Upper lobe of left lung (tissue), 6 donors: ENCODE measurements around the gene PDK1. TPM values are rescaled to one million over a fixed set of nuclear protein-coding genes. Genes with fewer than 3 reads are reported as not detected.

Experiments
- ATAC-seq, 2 donors: fragments of 200-7000 bp; cut with Tn5 transposase; one replicate each; pipeline ENCODE4 v1.9.1; 2022; ENCODE audit warnings: mild to moderate bottlenecking in 2 of 2, moderate library complexity in 2 of 2; ENCODE audit not compliant: low FRiP score in 2 of 2
- DNase-seq, 2 donors: peaks; one replicate each; pipeline ENCODE4 v3.0.0-alpha.2; 2019 to 2020
- H3K27ac ChIP-seq, 4 donors: fragments of 200-600 bp; sonication (generic); one replicate each; pipeline ENCODE4 v1.5.1; 2016 to 2019
- H3K27me3 ChIP-seq, 4 donors: fragments of 200-600 bp; sonication (generic); one replicate each; pipeline ENCODE4 v1.5.1; 2017 to 2019
- H3K36me3 ChIP-seq, 4 donors: fragments of 200-600 bp; sonication (generic); one replicate each; pipeline ENCODE4 v1.5.1; 2016 to 2019
- H3K4me1 ChIP-seq, 4 donors: fragments of 200-600 bp; sonication (generic); one replicate each; pipeline ENCODE4 v1.5.1; 2018 to 2019
- H3K4me3 ChIP-seq, 4 donors: fragments of 200-600 bp; sonication (generic); one replicate each; pipeline ENCODE4 v1.5.1; 2017 to 2019; ENCODE audit warnings: mild to moderate bottlenecking in 2 of 4, moderate library complexity in 1 of 4
- H3K9me3 ChIP-seq, 4 donors: fragments of 200-600 bp; sonication (generic); one replicate each; pipeline ENCODE4 v1.5.1; 2018 to 2019
- CTCF ChIP-seq, 6 experiments: fragments of 450-650 bp in 4 of 6; fragments of 200-600 bp in 2 of 6; sonication (generic) in 2 of 6; IDR thresholded peaks; one replicate each; pipeline ENCODE4 v1.5.1; 2016 to 2019; ENCODE audit warnings: antibody characterized with exemption in 6 of 6
- EP300 ChIP-seq, 4 donors: sonication (generic); formaldehyde crosslinking; IDR thresholded peaks; one replicate each; pipeline ENCODE4 v1.5.1; 2017; ENCODE audit warnings: antibody characterized with exemption in 4 of 4, control low read depth in 2 of 4
- POLR2A ChIP-seq, 4 donors: fragments of 450-650 bp; IDR thresholded peaks; one replicate each; pipeline ENCODE4 v1.5.1; 2016 to 2017; ENCODE audit warnings: antibody characterized with exemption in 4 of 4, mild to moderate bottlenecking in 2 of 4
- POLR2AphosphoS5 ChIP-seq, 2 donors: sonication (generic); formaldehyde crosslinking; IDR thresholded peaks; one replicate each; pipeline ENCODE4 v1.5.1; 2017; ENCODE audit warnings: antibody characterized with exemption in 2 of 2
- WGBS, 2 donors: methylation state at CpG; one replicate each; pipeline ENCODE4 v1.1.5; 2017 to 2018; 5-methylcytosine and 5-hydroxymethylcytosine counted together
- small RNA-seq, 4 donors: library from RNA; depleted of rRNA; stranded (forward); fragments of <200 nt; gene quantifications; one replicate each; pipeline ENCODE3, GENCODE V24; 2016
- total RNA-seq, 6 donors: library from RNA; depleted of rRNA in 4 of 6; stranded (reverse); fragments of >200 nt in 4 of 6; gene quantifications; one replicate each; pipeline versions ENCODE4 v1.1.0 to v1.2.1, GENCODE V29; 2016 to 2021
- donor health status: DM: no; HTN: no; CAD: no; lungs with moderate emphysema.
- donor health status: DM: no; HTN: yes; CAD: no; lungs with severe emphysema.

PDK1 gene
- total RNA-seq, 6 donors from 2014 or later, result 5.6 to 40.9 (median 13.8) TPM

- no peak overlapping the region for H3K4me3 ChIP-seq
- H3K4me1 ChIP-seq, result no peaks in the 10 kb centered on the region
- DNase-seq (no peak), ATAC-seq (no peak)
- TF ChIP-seq POLR2AphosphoS5 (IDR thresholded peaks at IDR 0.05) (no peak), CTCF (IDR thresholded peaks at IDR 0.05) (no peak), EP300 (IDR thresholded peaks at IDR 0.05) (no peak), POLR2A (IDR thresholded peaks at IDR 0.05) (no peak)
- no peaks in the 10 kb centered on the region for H3K27me3 ChIP-seq
- 75 to 84% methylated on average over 8 of the region's 8 CpGs for WGBS, 2 donors
- H3K36me3 ChIP-seq, result no peaks in the 10 kb centered on the region
- peaks cover 0 to 11% (median 3%) of the 10 kb centered on the region in 4 donors for H3K9me3 ChIP-seq
- no peak overlapping the region for H3K27ac ChIP-seq
These were observed 99.4 kb downstream of the PDK1 start for GRCh38 chr2:172655091-172655837.

- TF ChIP-seq POLR2A (IDR thresholded peaks at IDR 0.05), result no peak
- TF ChIP-seq POLR2AphosphoS5 (IDR thresholded peaks at IDR 0.05), result no peak
- no peak for TF ChIP-seq CTCF (IDR thresholded peaks at IDR 0.05)
- TF ChIP-seq EP300 (IDR thresholded peaks at IDR 0.05), result no peak
- Histone ChIP-seq H3K27ac (no peak overlapping the region), H3K36me3 (no peaks in the 10 kb centered on the region), H3K4me1 (no peaks in the 10 kb centered on the region), H3K9me3 (peaks cover 0 to 11% (median 3%) of the 10 kb centered on the region in 4 donors), H3K27me3 (no peaks in the 10 kb centered on the region), H3K4me3 (no peak overlapping the region)
- DNase-seq (no peak), ATAC-seq (no peak)
- 80 to 86% methylated on average over 5 of the region's 5 CpGs for WGBS, 2 donors
These were observed 100.1 kb downstream of the PDK1 start for GRCh38 chr2:172655838-172656573.

Small RNA genes lying within 50 kb of the gene (small RNA-seq; reads per million reads assigned to genes)
- gene RF00019, result 0 reads per million in 4 donors

Other genes with a start within 250 kb of the PDK1 start
- gene ITGA6, start 128.5 kb upstream of the PDK1 start, total RNA-seq, result 10 to 100 TPM; 38.1 to 99.7 (median 57.9) TPM
- 10 to 100 TPM in 5 of 6 donors, 1 to 10 TPM in 1; 8.3 to 35.2 (median 17.4) TPM for gene RAPGEF4, start 179.8 kb downstream of the PDK1 start, total RNA-seq